GM21619 (cell line): ENCODE measurements around the gene RPRD1A.
A peak's percentile ranks its signal among the peaks of the same experiment; 100 is the strongest.
"Not testable (repeated sequence)": the region's sequence is repeated elsewhere in the genome, so short reads cannot be mapped to it uniquely, and the experiment has no call there.

Experiments
- ATAC-seq: cut with Tn5 transposase; IDR thresholded peaks from one replicate; pipeline ENCODE4 v1.9.1; 2021; ENCODE audit not compliant: unreplicated experiment

Gene RPRD1A

GRCh38 chr18:36078751-36079529, 11.6 kb upstream of the RPRD1A start:
- no peak for ATAC-seq

- ATAC-seq, result not testable (repeated sequence)
Measured at GRCh38 chr18:36077764-36078163, 10.4 kb upstream of the RPRD1A start.

GRCh38 chr18:36075862-36076587, 8.7 kb upstream of the RPRD1A start:
- no peak for ATAC-seq

GRCh38 chr18:36074435-36074834, 7.1 kb upstream of the RPRD1A start:
- no peak for ATAC-seq

- no peak for ATAC-seq
Measured at GRCh38 chr18:36073676-36074075, 6.3 kb upstream of the RPRD1A start.

GRCh38 chr18:36072406-36072805, 5.0 kb upstream of the RPRD1A start:
- not testable (repeated sequence) for ATAC-seq

- ATAC-seq, result peak; percentile 5
Measured at GRCh38 chr18:36066686-36067054, 689 bp downstream of the RPRD1A start.

- no peak for ATAC-seq
Measured at GRCh38 chr18:36066001-36066400, 1.4 kb downstream of the RPRD1A start.

GRCh38 chr18:36064809-36065079, 2.6 kb downstream of the RPRD1A start:
- ATAC-seq, result not testable (repeated sequence)

GRCh38 chr18:36064027-36064808, 3.1 kb downstream of the RPRD1A start:
- ATAC-seq, result no peak

GRCh38 chr18:36058674-36059073, 8.7 kb downstream of the RPRD1A start:
- no peak for ATAC-seq

- ATAC-seq, result no peak
Measured at GRCh38 chr18:36051760-36052159, 15.6 kb downstream of the RPRD1A start.

- ATAC-seq, result no peak
Measured at GRCh38 chr18:36050479-36050878, 16.9 kb downstream of the RPRD1A start.

GRCh38 chr18:36047521-36047920, 19.8 kb downstream of the RPRD1A start:
- ATAC-seq, result no peak

GRCh38 chr18:36046898-36047297, 20.5 kb downstream of the RPRD1A start:
- no peak for ATAC-seq

GRCh38 chr18:36045241-36045991, 21.9 kb downstream of the RPRD1A start:
- no peak for ATAC-seq

- ATAC-seq, result no peak
Measured at GRCh38 chr18:36043153-36043552, 24.2 kb downstream of the RPRD1A start.

- no peak for ATAC-seq
Measured at GRCh38 chr18:36041146-36041545, 26.2 kb downstream of the RPRD1A start.

- ATAC-seq, result no peak
Measured at GRCh38 chr18:36038102-36038663, 29.2 kb downstream of the RPRD1A start.

GRCh38 chr18:36035253-36035652, 32.1 kb downstream of the RPRD1A start:
- no peak for ATAC-seq
